IPS DF 19.7 (cell line): ENCODE data around the gene RPS25.
"Not testable (repeated sequence)": the region's sequence is repeated elsewhere in the genome, so short reads cannot be mapped to it uniquely, and the experiment has no call there.

Experiments used
- DNase-seq: peaks from one replicate; pipeline ENCODE4 v3.0.0-alpha.2; 2013; ENCODE audit warnings: low read depth, low spot score

The RPS25 gene

GRCh38 chr11:119016216-119017009, 1.7 kb downstream of the RPS25 start:
- DNase-seq = no peak

- DNase-seq = no peak
Observed at GRCh38 chr11:119015054-119015611, 3.0 kb downstream of the RPS25 start.

DNA sequence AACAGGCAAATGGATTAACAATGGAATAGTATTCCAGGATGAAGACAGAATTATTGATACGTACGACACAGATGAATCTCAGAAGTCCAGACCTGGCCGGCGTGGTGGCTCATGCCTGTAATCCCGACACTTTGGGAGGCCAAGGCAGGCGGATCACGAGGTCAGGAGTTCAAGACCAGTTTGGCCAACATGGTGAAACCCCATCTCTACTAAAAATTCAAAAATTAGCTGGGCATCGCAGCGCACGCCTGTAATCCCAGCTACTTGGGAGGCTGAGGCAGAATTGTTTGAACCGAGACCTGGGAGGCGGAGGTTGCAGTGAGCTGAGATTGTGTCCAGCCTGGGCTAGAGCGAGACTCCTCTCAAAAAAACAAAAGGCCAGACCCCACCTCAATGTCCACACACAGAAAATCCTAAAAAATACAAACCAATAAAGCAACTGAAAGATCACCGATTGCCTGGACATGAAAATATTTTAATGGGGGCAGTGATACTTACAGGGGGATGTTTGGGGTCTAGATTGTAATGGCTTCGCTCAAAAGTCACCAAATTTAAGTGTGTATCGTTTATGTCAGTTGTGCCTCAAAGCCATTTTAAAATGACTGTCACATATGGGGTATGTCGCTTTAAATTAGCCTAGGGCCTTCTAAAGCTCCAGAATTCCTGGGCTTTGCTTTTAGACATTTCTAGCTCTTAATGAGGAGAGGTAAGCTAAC, 3.8 kb downstream of the RPS25 start:
- no peak for DNase-seq

GRCh38 chr11:119012629-119013170, 5.4 kb downstream of the RPS25 start:
- no peak for DNase-seq

- DNase-seq = no peak
Observed at GRCh38 chr11:119011476-119012053, 6.6 kb downstream of the RPS25 start.

DNA sequence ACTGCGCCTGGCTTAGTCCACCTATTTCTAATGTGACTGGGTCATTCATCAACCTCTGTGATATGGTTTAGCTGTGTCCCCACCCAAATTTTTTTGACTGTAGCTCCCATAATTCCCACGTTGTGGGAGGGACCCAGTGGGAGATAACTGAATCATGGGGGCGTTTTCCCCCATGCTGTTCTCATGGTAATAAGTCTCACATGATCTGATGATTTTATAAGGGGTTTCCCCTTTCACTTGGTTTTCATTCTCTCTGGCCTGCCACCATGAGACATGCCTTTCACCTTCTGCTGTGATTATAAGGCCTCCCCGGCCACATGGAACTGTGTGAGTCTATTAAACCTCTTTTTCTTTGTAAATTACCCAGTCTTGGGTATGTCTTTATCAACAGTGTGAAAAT, 11.5 kb downstream of the RPS25 start:
- DNase-seq = no peak

GRCh38 chr11:119000906-119001305, 17.2 kb downstream of the RPS25 start:
- no peak for DNase-seq

GRCh38 chr11:118998822-118999221, 19.3 kb downstream of the RPS25 start:
- DNase-seq = no peak

GRCh38 chr11:118998388-118998717, 19.8 kb downstream of the RPS25 start:
- DNase-seq = no peak

GRCh38 chr11:118997627-118998387, 20.3 kb downstream of the RPS25 start, which contains the start of gene CENATAC:
CENATAC (plus strand) TSS chr11:118998138; CDS start chr11:118998198, 60 bp downstream.
- DNase-seq = peak; percentile 72

DNA sequence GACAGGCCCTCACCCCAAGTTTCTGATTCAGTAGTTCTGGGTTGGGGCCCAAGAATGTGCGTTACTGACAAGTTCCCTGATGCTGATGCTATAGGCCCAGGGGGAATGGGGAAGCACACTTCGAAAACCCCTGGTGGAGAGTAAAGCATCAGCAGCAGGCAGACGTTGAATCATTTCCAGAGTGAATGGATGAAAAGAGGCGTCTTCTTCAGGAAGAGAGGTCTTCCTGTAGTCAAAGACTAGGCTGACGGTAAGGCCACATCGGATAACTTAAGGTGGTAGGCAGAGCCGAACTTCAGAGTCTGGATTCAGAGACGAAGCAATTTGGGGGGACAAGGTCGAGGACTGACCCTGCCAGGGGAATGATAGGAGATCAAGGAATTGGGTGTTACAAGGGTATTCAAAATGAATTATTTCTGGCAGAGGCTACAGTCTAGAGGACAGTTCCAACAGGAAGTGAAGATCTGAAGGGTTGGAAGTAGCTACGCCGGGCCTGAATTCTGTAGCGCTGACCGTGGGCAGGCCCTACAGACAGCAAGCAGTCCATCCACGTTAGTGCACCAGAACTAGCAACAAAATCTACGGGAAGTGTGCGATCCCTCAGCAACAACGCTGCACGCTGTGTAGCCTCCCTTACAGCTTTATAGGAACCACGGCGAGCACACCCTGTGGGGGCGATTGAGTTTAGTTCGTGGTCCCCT, 21.1 kb downstream of the RPS25 start:
- no peak for DNase-seq

- not testable (repeated sequence) for DNase-seq
Observed at GRCh38 chr11:118991486-118992038, 26.6 kb downstream of the RPS25 start.

- DNase-seq = no peak
Observed at GRCh38 chr11:118988280-118988679, 29.9 kb downstream of the RPS25 start.

DNA sequence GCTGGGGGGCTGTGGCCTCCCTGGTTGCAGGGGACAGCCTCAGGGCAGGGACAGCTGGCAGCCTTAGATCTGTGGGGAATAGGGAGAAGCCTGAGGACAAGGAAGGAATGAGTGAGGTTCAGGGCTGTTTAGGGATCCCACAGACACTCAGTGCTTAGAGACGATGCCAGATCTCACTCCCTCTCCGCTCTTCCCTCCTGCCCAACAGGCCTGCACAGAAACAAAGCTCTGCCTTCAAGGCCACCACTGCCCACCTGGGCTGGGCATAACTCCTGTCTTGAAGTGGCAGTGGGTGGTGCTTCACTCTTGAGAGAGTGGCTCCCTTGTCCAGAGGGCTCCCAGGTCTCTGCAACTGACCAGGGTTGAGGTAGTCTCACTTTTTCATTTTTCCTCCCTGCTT, 33.3 kb downstream of the RPS25 start:
- DNase-seq = no peak

GRCh38 chr11:118984337-118984736, 33.8 kb downstream of the RPS25 start:
- not testable (repeated sequence) for DNase-seq

DNA sequence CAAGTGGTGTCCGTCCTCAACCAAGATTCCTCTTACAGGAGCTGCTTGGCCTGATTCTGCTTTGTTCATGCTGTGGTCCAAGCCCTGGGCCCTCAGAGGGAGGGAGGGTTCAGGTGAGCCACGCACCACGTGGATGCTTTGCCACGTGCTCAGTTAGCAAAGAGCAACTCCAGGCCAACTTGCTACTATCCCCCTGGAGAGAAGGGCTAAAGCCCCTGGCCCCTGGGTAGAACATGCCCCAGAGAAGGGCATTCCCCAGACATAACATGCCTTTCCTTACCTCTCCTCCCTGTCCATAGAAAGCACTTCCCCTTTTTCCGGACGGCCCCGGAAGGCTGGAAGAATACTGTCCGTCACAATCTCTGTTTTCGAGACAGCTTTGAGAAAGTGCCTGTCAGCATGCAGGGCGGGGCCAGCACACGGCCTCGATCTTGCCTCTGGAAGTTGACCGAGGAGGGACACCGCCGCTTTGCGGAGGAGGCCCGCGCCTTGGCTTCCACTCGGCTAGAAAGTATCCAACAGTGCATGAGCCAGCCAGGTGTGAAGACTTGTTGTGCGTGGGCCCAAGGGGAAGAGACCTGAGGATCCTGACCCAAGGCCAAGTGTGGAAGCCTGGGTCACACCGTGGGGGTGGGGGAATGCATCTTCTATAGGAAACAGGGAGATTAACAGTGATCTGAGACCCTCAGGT, 37.8 kb downstream of the RPS25 start:
- DNase-seq = no peak

DNA sequence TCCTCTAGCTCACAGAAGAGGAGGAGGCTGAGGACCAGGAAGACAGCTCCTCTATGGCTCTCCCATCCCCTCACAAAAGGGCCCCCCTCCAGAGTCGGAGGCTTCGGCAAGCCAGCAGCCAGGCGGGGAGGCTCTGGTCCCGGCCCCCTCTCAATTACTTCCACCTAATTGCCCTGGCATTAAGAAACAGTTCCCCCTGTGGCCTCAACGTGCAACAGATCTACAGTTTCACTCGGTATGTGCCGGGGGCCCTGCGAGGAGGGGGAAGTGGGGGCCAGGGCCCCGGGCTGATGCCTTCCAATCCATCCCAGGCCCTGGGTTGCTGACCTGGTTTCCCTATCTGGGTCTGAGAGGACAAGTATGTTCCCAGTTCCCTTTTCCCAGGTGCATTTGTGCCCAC, 38.7 kb downstream of the RPS25 start:
- no peak for DNase-seq

- DNase-seq = no peak
Observed at GRCh38 chr11:118975771-118976709, 42.1 kb downstream of the RPS25 start.

- no peak for DNase-seq
Observed at GRCh38 chr11:118973985-118974384, 44.2 kb downstream of the RPS25 start.
